Stimulated activated CD8-positive, alpha-beta memory T cell treated with anti-CD3 and anti-CD28 coated beads, Interleukin-15, amount 100 ng/mL, for 1 hour (primary cell): Measurements from ENCODE around the gene ALG11.
"Not testable (repeated sequence)": the region's sequence is repeated elsewhere in the genome, so short reads cannot be mapped to it uniquely, and the experiment has no call there.

ENCODE experiments used
- DNase-seq: peaks from one replicate; pipeline ENCODE4 v3.0.0-alpha.2; 2020; ENCODE audit warnings: low read depth

Gene ALG11

GRCh38 chr13:52011632-52012511 lies at the start of gene ALG11:
Gene ALG11 (plus strand): TSS chr13:52012398. CDS start chr13:52012419, 21 bp downstream.
- peak; percentile 100 for DNase-seq

GRCh38 chr13:51966186-51966585 lies 46.0 kb upstream of the ALG11 start:
- no peak for DNase-seq

DNA sequence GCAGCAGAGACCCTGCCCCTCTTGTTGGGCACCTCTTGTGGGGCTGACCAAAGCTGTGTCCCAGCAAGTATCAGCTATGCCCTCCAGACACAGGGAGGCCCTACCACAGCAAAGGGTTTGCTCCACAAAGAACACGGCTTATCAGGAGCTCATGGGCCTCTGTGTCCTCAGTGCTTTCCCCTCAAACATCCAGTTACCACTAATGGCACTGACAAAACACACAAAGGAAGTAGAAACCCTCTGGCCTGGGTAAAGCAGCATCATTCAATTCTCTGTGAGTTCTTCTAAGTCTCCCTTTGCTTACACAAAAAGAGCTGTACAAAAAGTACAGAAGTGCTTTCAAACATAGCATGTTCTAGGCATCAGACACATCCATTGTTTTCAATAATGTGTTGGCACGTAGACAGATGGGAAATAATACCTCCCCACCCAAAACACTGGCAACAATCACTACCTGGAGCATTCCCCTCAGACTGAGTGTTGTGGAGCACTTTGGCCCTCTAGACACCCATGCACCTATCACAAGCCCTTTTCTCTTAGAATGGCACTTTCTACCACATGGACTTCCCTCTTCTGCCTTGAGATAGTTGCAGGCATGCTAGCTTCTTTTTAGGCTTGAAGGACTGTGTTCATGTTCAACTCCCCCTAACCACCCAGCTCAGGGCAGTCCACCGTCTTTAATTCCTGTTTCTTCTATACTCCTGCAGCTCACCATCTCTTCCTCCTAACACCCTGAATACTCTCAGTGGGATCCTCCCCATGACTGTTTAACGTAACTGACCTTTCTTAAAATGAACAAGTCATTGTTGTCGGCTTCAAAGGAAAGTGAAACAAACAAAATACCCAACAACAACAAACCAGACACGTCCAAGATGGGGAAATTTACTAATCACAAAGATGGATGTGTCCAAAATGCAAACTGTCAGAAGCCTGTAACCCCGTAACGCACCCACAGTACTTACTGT lies 44.4 kb upstream of the ALG11 start:
- no peak for DNase-seq

GRCh38 chr13:51970349-51970748 lies 41.8 kb upstream of the ALG11 start:
- DNase-seq, result no peak

GRCh38 chr13:51971520-51972426 lies 40.4 kb upstream of the ALG11 start:
- DNase-seq, result no peak

DNA sequence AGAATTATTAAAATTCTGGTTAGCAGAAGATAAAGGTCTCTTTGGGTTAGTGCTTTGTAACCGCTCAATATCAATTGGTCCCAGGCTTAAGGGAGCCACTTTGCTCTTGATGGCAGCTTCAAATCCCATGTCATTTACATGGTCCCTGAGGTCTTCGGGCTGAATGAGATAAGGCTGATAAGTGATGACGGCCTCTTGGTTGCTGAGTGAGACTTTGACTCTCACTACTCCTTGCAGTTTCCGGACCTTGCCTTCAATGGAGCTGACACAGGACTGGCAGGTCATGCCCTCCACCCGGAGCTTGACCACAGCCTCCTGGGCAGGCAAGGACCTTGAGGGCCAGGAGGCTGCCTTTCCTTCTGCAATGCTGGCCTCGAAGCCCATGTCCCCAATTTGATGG lies 37.7 kb upstream of the ALG11 start:
- DNase-seq, result no peak

- no peak for DNase-seq
Measured at GRCh38 chr13:51976423-51976822, 35.8 kb upstream of the ALG11 start.

DNA sequence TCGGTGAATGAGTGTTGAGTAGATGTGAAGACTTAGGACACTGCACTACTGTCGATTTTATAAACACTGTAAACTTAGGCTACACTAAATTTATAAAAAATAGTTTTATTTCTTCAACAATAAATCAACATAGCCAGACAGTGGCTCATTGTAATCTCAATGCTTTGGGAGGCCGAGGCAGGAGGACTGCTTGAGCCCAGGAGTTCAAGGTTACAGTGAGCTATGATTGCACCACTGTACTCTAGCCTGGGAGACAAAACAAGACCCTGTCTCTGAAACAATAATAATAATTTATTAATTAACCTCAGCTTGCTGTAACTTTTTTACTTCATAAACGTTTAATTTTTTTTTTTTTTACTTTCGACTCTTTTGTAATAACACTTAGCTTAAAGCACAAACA lies 35.3 kb upstream of the ALG11 start:
- DNase-seq, result no peak

DNA sequence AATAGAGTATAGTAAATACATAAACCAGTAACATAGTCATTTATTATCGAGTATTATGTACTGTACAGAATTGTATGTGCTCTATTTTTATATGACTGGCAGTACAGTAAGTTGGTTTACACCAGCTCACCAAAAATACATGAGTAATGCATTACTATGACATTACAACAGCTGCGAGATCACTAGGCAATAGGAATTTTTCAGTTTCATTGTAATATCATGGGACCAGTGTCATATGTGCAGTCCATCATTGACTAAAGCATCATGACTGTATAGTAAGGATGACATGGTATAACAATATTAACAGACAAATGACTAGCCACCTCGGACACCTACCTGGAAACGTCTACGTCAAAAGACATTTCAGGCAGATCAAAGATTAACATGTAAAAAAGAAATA lies 34.6 kb upstream of the ALG11 start:
- no peak for DNase-seq

DNA sequence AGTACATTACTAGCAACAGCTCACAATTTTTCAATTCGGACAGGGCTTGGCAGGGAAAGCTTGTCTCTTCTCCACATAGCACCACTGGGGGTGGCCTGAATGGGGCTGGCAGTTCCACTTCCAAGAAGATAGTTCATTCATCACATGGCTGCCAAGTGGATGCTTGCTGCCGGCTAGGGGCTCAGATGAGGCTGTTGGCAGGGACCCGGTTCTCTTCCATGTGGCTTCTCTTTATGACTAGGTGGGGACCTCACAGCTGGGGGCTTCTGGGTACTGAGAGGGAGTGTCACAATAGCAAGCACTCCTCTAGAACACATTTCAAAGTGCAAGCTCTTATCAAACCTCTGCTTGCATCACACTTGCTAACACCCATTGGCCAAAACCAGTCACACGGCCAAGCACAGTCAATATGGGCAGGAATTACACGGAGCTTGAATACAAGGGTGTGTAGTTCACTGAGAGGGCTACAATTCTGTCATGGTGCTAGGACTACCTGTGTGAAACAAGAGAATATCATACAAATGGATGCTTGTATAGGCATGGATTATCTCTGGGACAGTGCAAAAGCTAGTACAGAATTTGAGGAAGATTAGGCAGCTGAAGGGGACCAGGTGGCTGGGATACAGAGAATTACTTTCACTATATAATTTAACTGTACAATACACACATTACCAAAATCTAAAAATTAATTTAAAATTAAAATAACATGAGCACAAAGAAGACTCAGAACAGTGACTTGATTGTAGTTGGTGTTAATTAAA lies 33.2 kb upstream of the ALG11 start:
- no peak for DNase-seq

DNA sequence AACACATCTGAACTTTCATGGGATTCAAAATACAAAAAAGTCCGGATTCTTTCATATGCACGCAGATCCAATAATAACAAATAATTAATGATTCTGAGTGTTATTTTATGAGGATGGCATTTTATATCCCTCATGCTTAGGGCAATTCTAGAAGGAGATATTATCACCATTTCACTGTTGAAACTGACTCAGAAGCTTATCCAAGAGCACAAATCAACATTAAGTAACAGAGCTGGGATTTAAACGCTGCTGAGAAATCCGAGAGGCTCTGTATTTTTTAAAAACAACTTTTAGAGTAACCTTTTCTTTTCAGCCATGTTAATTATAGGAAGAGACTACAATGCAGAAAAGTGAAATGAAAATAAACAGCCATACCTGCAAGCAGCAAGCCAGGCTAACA lies 31.3 kb upstream of the ALG11 start:
- DNase-seq, result no peak

DNA sequence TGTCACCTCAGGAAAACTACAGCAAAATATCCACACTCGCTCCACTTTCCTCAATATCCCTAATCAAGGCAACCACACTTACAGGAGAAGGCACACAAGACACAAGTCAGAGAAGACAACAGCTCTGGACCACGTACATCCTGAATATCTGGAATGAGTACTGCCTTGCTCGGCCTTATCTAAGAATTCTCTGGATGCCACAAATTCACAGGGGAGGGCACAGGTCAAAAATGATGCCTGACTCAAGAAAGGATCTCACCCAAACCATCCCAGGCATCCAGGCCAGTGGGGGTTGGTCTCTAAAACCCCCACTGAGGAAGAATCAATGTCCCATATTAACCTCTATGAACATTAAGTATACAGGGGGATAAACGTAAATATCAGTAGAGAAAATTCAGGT lies 30.8 kb upstream of the ALG11 start:
- DNase-seq, result no peak

DNA sequence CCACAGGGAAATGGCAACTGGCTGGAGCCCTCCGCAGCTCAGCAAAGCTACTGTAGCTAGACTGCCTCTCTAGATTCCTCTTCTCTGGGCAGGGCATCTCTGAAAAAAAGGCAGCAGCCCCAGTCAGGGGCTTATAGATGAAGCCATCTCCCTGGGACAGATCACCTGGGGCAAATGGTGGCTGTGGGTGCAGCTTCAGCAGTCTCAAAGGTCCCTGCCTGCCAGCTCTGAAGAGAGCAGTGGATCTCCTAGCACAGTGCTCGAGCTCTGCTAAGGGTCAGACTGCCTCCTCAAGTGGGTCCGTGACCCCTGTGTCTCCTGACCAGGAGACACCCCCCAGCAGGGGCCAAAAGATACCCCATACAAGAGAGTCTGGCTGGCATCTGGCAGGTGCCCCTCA lies 28.9 kb upstream of the ALG11 start:
- DNase-seq, result not testable (repeated sequence)

DNA sequence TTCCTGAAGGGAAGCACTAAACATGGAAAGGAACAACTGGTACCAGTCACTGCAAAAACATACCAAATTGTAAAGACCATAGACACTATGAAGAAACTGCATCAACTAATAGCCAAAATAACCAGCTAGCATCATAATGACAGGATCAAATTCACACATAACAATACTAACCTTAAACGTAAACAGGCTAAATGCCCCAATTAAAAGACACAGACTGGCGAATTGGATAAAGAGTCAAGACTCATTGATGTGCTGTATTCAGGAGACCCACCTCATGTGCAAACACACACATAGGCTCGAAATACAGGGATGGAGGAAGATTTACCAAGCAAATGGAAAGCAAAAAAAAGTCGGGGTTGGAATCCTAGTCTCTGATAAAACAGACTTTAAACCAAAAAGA lies 27.3 kb upstream of the ALG11 start:
- not testable (repeated sequence) for DNase-seq

DNA sequence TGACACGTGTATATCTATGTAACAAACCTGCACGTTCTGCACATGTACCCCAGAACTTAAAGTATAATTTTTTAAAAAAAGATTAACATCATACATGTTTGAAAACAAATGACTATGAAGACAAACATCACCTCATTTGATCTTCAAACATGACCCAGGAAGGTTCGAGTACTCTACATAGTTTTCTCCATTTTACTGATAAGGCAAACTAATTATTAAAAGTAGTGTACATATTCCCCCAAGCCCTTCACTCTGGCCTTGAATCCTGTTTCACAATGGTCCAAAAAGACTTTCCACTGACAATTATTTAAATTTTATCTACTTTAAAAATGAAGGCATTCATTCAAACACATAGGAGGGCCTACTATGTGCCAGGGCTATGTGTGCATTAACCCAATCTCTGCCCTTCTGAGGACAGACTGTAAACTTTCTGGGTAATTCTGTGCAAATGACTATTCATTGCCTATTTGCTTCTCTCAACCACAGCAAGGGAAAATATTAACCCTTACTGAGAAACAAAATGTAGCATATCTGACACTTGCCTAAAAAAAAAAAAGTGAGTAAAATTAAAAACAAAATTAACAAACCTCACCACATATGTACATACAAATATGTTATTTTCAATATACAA lies 23.1 kb upstream of the ALG11 start:
- no peak for DNase-seq

GRCh38 chr13:51993713-51994112 lies 18.5 kb upstream of the ALG11 start:
- DNase-seq, result no peak

GRCh38 chr13:51995677-51996551 lies 16.3 kb upstream of the ALG11 start:
- no peak for DNase-seq

DNA sequence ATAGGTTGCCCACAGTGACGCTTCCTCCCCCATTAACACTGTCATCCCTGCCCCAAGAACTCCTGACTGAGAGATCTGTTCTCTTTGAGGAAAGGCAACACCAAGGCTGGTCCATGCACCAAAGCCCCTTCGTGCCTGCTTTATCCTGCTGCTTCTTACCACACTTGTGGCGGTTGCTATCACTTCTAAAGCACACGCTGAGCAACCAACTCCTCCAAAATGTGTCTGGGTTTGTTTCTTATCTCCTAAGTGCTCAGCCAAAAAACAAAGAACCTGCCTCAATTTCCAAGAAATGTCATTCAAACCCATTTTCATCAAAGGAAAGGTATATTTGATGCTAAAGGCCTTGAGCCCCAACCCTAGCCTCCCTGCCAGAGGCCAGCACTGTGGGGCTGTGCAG lies 15.6 kb upstream of the ALG11 start:
- no peak for DNase-seq

DNA sequence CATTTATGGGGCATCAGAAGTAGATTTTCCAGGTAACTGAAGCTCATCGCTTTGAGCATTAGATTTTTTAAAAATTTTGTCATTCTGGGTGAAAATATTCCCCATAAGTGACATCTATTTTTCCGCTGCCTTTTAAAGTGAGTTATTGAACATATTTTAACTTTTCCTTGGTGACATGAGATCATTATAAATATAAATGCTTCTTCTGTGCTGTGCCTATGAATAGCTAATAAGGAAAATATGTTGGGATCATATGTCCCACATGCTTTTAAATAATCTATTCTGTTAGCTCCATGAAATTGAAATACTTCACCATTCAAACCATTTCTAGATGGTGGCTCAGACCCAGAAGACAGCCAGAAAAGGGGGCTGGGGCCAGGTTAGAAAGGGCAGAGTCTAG lies 15.0 kb upstream of the ALG11 start:
- no peak for DNase-seq
